IMR-90 (cell line): Measurements from ENCODE around the gene UGGT2. TPM values are rescaled to one million over a fixed set of nuclear protein-coding genes. Genes with fewer than 3 reads are reported as not detected.

Source experiments
- ATAC-seq: fragments of 200-7000 bp; cut with Tn5 transposase; 2 replicates; pipeline ENCODE4 v1.9.1; 2020; ENCODE audit warnings: low read depth, mild to moderate bottlenecking, moderate library complexity
- BruUV-seq: library from RNA; stranded (reverse); fragments of 400-500 nt; replicated peaks from 2 replicates; lab custom pipeline; 2021; lab: Mats Ljungman, UMichigan
- CTCF ChIA-PET: fragments of 300-600 bp; formaldehyde crosslinking; extraction: SDS; loops from one replicate; lab custom pipeline; 2021; ENCODE audit warnings: antibody characterized with exemption; lab: Yijun Ruan, JAX
- POLR2A ChIA-PET: fragments of 300-600 bp; sonication (Branson Sonifier 250); formaldehyde crosslinking; loops from one replicate; lab custom pipeline; 2022; ENCODE audit warnings: antibody characterized with exemption; ENCODE audit not compliant: unreplicated experiment; lab: Charles Lee
- DNase-seq: peaks from one replicate; pipeline ENCODE4 v3.0.0; 2013
- H2AFZ ChIP-seq: replicated peaks from 2 replicates; pipeline ENCODE3; 2013; ENCODE audit warnings: low read length, mild to moderate bottlenecking; ENCODE audit not compliant: poor library complexity
- H2AK5ac ChIP-seq: 2 replicates; pipeline ENCODE4 v1.6.1; 2013; ENCODE audit warnings: low read depth, low read length, inconsistent platforms
- H2AK9ac ChIP-seq: replicated peaks from 2 replicates; pipeline ENCODE3; 2013; ENCODE audit warnings: mild to moderate bottlenecking, low read depth, low read length, moderate library complexity; ENCODE audit not compliant: poor library complexity
- H2BK120ac ChIP-seq: 2 replicates; pipeline ENCODE4 v1.6.1; 2013; ENCODE audit warnings: low read depth, low read length, inconsistent platforms
- H2BK15ac ChIP-seq: 3 replicates; pipeline ENCODE4 v1.6.1; 2013; ENCODE audit warnings: low read depth, low read length, inconsistent platforms
- H2BK20ac ChIP-seq: 2 replicates; pipeline ENCODE4 v1.6.1; 2013; ENCODE audit warnings: low read depth, mild to moderate bottlenecking, inconsistent platforms, low read length, moderate library complexity
- H2BK5ac ChIP-seq: 2 replicates; pipeline ENCODE4 v1.6.1; 2013; ENCODE audit warnings: mild to moderate bottlenecking, low read depth, low read length, inconsistent platforms; ENCODE audit not compliant: poor library complexity, severe bottlenecking
- H3K14ac ChIP-seq: replicated peaks from 2 replicates; pipeline ENCODE4 v1.6.1; 2013; ENCODE audit warnings: low read depth, low read length, inconsistent platforms
- H3K18ac ChIP-seq: 2 replicates; pipeline ENCODE4 v1.6.1; 2013; ENCODE audit warnings: low read depth, low read length, control low read depth
- H3K23ac ChIP-seq: 2 replicates; pipeline ENCODE4 v1.6.1; 2013; ENCODE audit warnings: low read depth, low read length, inconsistent platforms
- H3K27ac ChIP-seq: 2 replicates; pipeline ENCODE4 v1.5.1; 2013; ENCODE audit warnings: mild to moderate bottlenecking, control low read depth, low read length; ENCODE audit not compliant: insufficient read depth
- H3K27me3 ChIP-seq: 2 replicates; pipeline ENCODE4 v1.6.1; 2013; ENCODE audit warnings: low read length; ENCODE audit not compliant: control insufficient read depth, insufficient read depth
- H3K36me3 ChIP-seq: 2 replicates; pipeline ENCODE4 v1.6.1; 2013; ENCODE audit warnings: low read length, mixed read lengths; ENCODE audit not compliant: control insufficient read depth, insufficient read depth
- H3K4ac ChIP-seq: 2 replicates; pipeline ENCODE4 v1.6.1; 2013; ENCODE audit warnings: low read depth, low read length, inconsistent platforms
- H3K4me1 ChIP-seq: 2 replicates; pipeline ENCODE4 v1.6.1; 2013; ENCODE audit warnings: low read length, mixed read lengths; ENCODE audit not compliant: control insufficient read depth, insufficient read depth
- H3K4me2 ChIP-seq: 2 replicates; pipeline ENCODE4 v1.6.1; 2013; ENCODE audit warnings: low read depth, mild to moderate bottlenecking, control low read depth, low read length, moderate library complexity
- H3K4me3 ChIP-seq: 2 replicates; pipeline ENCODE4 v1.5.1; 2013; ENCODE audit warnings: low read depth, mild to moderate bottlenecking, control low read depth, low read length, moderate library complexity; ENCODE audit not compliant: insufficient read depth
- H3K56ac ChIP-seq: 2 replicates; pipeline ENCODE4 v1.6.1; 2013; ENCODE audit warnings: low read length, inconsistent platforms; ENCODE audit not compliant: insufficient read depth; ENCODE audit errors: extremely low read depth
- H3K79me1 ChIP-seq, 2 experiments: 2 replicates each; pipeline ENCODE4 v1.6.1; 2013; ENCODE audit warnings: low read length in 2 of 2, inconsistent platforms in 1 of 2, low read depth in 1 of 2
- H3K9ac ChIP-seq: 2 replicates; pipeline ENCODE4 v1.6.1; 2013; ENCODE audit warnings: low read depth, low read length, control low read depth
- H3K9me1 ChIP-seq: 2 replicates; pipeline ENCODE4 v1.6.1; 2013; ENCODE audit warnings: low read length, inconsistent platforms; ENCODE audit not compliant: insufficient read depth
- H3K9me3 ChIP-seq: 2 replicates; pipeline ENCODE4 v1.6.1; 2013; ENCODE audit warnings: low read length; ENCODE audit not compliant: control insufficient read depth, insufficient read depth
- H4K20me1 ChIP-seq: 2 replicates; pipeline ENCODE4 v1.6.1; 2013; ENCODE audit warnings: low read length, inconsistent platforms; ENCODE audit not compliant: insufficient read depth
- H4K5ac ChIP-seq: 2 replicates; pipeline ENCODE4 v1.6.1; 2013; ENCODE audit warnings: mild to moderate bottlenecking, low read depth, low read length, control low read depth
- H4K8ac ChIP-seq, 2 experiments: 2 replicates each; pipeline ENCODE4 v1.6.1; 2013; ENCODE audit warnings: low read depth in 2 of 2, low read length in 2 of 2, control low read depth in 1 of 2, inconsistent platforms in 1 of 2
- H4K91ac ChIP-seq: 2 replicates; pipeline ENCODE4 v1.6.1; 2013; ENCODE audit warnings: low read depth, low read length, inconsistent platforms; ENCODE audit not compliant: insufficient read depth
- BHLHE40 ChIP-seq: fragments of 150-350 bp; IDR thresholded peaks from 2 replicates; pipeline ENCODE4 v1.6.1; 2016; ENCODE audit warnings: mild to moderate bottlenecking, low read depth, low read length
- CEBPB ChIP-seq: IDR thresholded peaks from 2 replicates; pipeline ENCODE4 v1.6.1; 2012; ENCODE audit warnings: low read depth, low read length, improper control_type of control experiment
- CHD1 ChIP-seq: IDR thresholded peaks from 2 replicates; pipeline ENCODE4 v1.6.1; 2012; ENCODE audit warnings: low read depth, low read length, improper control_type of control experiment
- ELK1 ChIP-seq: fragments of 150-350 bp; IDR thresholded peaks from 2 replicates; pipeline ENCODE4 v1.6.1; 2016; ENCODE audit warnings: low read depth, mild to moderate bottlenecking, low read length, moderate library complexity, borderline replicate concordance
- FOS ChIP-seq: fragments of 150-350 bp; IDR thresholded peaks from 2 replicates; pipeline ENCODE4 v1.6.1; 2016; ENCODE audit warnings: low read depth, low read length
- MAFK ChIP-seq: IDR thresholded peaks from 2 replicates; pipeline ENCODE4 v1.6.1; 2012; ENCODE audit warnings: low read depth, low read length, improper control_type of control experiment
- MAZ ChIP-seq: IDR thresholded peaks from 2 replicates; pipeline ENCODE4 v1.6.1; 2012; ENCODE audit warnings: low read depth, mild to moderate bottlenecking, low read length, improper control_type of control experiment, moderate library complexity, borderline replicate concordance
- MXI1 ChIP-seq: IDR thresholded peaks from 2 replicates; pipeline ENCODE4 v1.6.1; 2012; ENCODE audit warnings: low read depth, mild to moderate bottlenecking, low read length, moderate library complexity, borderline replicate concordance
- NFE2L2 ChIP-seq: fragments of 150-350 bp; IDR thresholded peaks from 2 replicates; pipeline ENCODE4 v1.6.1; 2016; ENCODE audit warnings: low read depth, mild to moderate bottlenecking, low read length
- POLR2A ChIP-seq: IDR thresholded peaks from 2 replicates; pipeline ENCODE4 v1.6.1; 2012; ENCODE audit warnings: mild to moderate bottlenecking, low read depth, low read length
- RAD21 ChIP-seq: IDR thresholded peaks from 2 replicates; pipeline ENCODE4 v1.6.1; 2012; ENCODE audit warnings: low read length, improper control_type of control experiment
- RCOR1 ChIP-seq: IDR thresholded peaks from 2 replicates; pipeline ENCODE4 v1.6.1; 2012; ENCODE audit warnings: mild to moderate bottlenecking, low read length, improper control_type of control experiment; ENCODE audit not compliant: insufficient replicate concordance
- RFX5 ChIP-seq: IDR thresholded peaks from 2 replicates; pipeline ENCODE4 v1.8.0; 2012; ENCODE audit warnings: low read depth, mild to moderate bottlenecking, low read length, moderate library complexity
- SMC3 ChIP-seq: fragments of 150-350 bp; IDR thresholded peaks from 2 replicates; pipeline ENCODE4 v1.6.1; 2016; ENCODE audit warnings: low read depth, mild to moderate bottlenecking, antibody characterized with exemption, low read length, moderate library complexity
- USF2 ChIP-seq: fragments of 150-350 bp; IDR thresholded peaks from 2 replicates; pipeline ENCODE4 v1.6.1; 2017; ENCODE audit warnings: mild to moderate bottlenecking, antibody characterized with exemption, low read length, low read depth
- WGBS, 2 experiments: methylation state at CpG; one replicate each; pipeline versions ENCODE4 v1.1.5 to v1.1.7; 2013; ENCODE audit warnings: missing lambda C conversion rate in 2 of 2; ENCODE audit not compliant: insufficient read length in 1 of 2; ENCODE audit errors: extremely low coverage in 2 of 2; 5-methylcytosine and 5-hydroxymethylcytosine counted together
- dilution Hi-C: fragments of 300-500 bp; cut with HindIII; formaldehyde crosslinking; loops from one replicate; pipeline ENCODE4 v1.14.3; 2018; ENCODE audit warnings: low sequenced_read_pairs; ENCODE audit not compliant: unreplicated experiment
- in situ Hi-C: fragments of 300-500 bp; cut with MboI; formaldehyde crosslinking; loops from 3 replicates; pipeline ENCODE4 v1.14.3; 2019; ENCODE audit warnings: low sequenced_read_pairs, inconsistent platforms, mixed read lengths
- intact Hi-C: fragments of 100-400 bp; cut with micrococcal nuclease; formaldehyde crosslinking; loops from 2 replicates; pipeline ENCODE4 v1.10.0; 2022
- polyA plus RNA-seq, 3 experiments: library from polyadenylated mRNA; depleted of rRNA; stranded (reverse); fragments of >200 nt; gene quantifications; 2 replicates each; pipeline ENCODE4 v1.2.3, GENCODE V29; 2012; ENCODE audit warnings: low replicate concordance in 1 of 3
- total RNA-seq: library from RNA; depleted of rRNA; stranded (reverse); fragments of >200 nt; gene quantifications from 2 replicates; pipeline ENCODE4 v1.2.3, GENCODE V29; 2012
- TF ChIP-seq, protein P1 (sequence below): conservative IDR thresholded peaks from 2 replicates; pipeline ENCODE4 v1.5.1; 2012; ENCODE audit warnings: mild to moderate bottlenecking, low read depth, low read length, improper control_type of control experiment

Gene UGGT2
- total and polyA plus RNA-seq, 2 of the 4 experiments (the other 2 are of a cell fraction): 21.4 to 40.1 TPM

GRCh38 chr13:96089139-96089538, 35.9 kb upstream of the UGGT2 start:
- Histone ChIP-seq H3K18ac (no peak overlapping the region), H3K36me3 (no peaks in the 10 kb centered on the region), H3K23ac (peak overlapping the region; percentile 1; the same call in 1 of the 2 replicates), H3K4me3 (no peak overlapping the region), H2BK120ac (no peak overlapping the region), H2BK15ac (no peak overlapping the region), H3K9ac (no peak overlapping the region), H4K5ac (no peak overlapping the region), H3K4me1 (no peaks in the 10 kb centered on the region), H2BK5ac (no peak overlapping the region), H3K14ac (no peak overlapping the region), H3K79me1 (no peaks in the 10 kb centered on the region), H4K20me1 (no peaks in the 10 kb centered on the region), H4K8ac (no peak overlapping the region), H3K27ac (no peak overlapping the region), H3K9me1 (no peaks in the 10 kb centered on the region), H3K4me2 (no peak overlapping the region), H3K56ac (no peak overlapping the region), H4K91ac (no peak overlapping the region), H3K4ac (no peak overlapping the region), H2AK5ac (no peak overlapping the region), H2AK9ac (no peak overlapping the region), H3K9me3 (no peaks in the 10 kb centered on the region), H2AFZ (no peak overlapping the region), H3K27me3 (peaks cover 45% of the 10 kb centered on the region), H2BK20ac (no peak overlapping the region)
- ATAC-seq: no peak
- dilution Hi-C loops (no loop called here), intact Hi-C loops (no loop called here), in situ Hi-C loops (no loop called here)
- CTCF ChIA-PET: no interaction called here
- DNase-seq: no peak
- POLR2A ChIA-PET: no interaction called here
- no TSS peak for BruUV-seq
- no peak for TF ChIP-seq MXI1
- no peak for TF ChIP-seq MAFK
- TF ChIP-seq RFX5: no peak
- TF ChIP-seq, protein P1, sequence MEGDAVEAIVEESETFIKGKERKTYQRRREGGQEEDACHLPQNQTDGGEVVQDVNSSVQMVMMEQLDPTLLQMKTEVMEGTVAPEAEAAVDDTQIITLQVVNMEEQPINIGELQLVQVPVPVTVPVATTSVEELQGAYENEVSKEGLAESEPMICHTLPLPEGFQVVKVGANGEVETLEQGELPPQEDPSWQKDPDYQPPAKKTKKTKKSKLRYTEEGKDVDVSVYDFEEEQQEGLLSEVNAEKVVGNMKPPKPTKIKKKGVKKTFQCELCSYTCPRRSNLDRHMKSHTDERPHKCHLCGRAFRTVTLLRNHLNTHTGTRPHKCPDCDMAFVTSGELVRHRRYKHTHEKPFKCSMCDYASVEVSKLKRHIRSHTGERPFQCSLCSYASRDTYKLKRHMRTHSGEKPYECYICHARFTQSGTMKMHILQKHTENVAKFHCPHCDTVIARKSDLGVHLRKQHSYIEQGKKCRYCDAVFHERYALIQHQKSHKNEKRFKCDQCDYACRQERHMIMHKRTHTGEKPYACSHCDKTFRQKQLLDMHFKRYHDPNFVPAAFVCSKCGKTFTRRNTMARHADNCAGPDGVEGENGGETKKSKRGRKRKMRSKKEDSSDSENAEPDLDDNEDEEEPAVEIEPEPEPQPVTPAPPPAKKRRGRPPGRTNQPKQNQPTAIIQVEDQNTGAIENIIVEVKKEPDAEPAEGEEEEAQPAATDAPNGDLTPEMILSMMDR: no peak
- TF ChIP-seq SMC3: no peak
- TF ChIP-seq NFE2L2: no peak
- TF ChIP-seq USF2: no peak
- no peak for TF ChIP-seq FOS
- TF ChIP-seq BHLHE40: no peak
- no peak for TF ChIP-seq POLR2A
- no peak for TF ChIP-seq RCOR1
- no peak for TF ChIP-seq RAD21
- TF ChIP-seq CHD1: no peak
- no peak for TF ChIP-seq CEBPB
- TF ChIP-seq ELK1: no peak
- no peak for TF ChIP-seq MAZ
- no CpG with 5 or more reads among the region's 4 CpGs for WGBS, 2 experiments
